ENCODE results near the gene RUBCNL. TPM values are rescaled to one million over a fixed set of nuclear protein-coding genes. Genes with fewer than 3 reads are reported as not detected.

The RUBCNL gene
- total RNA-seq, 1 donor from 2014 or later: 2.1 TPM

DNA sequence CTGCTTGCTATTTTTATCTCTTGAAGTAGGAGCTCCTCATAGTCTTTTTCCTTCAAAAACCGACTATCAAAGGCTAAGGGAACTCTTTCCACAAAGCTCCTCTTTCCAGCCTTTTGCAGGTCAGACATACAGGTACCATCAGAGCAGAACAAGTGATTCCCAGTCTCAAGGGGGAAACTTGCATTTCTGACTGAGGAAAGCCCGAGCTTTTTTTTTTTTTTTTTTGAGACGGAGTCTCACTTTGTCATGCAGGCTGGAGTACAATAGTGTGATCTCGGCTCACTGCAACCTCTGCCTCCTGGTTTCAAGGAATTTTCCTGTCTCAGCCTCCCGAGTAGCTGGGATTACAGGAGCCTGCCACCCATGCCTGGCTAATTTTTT, 32.0 kb downstream of the RUBCNL start:
- no peaks in the 10 kb centered on the region for H3K27me3 Mint-ChIP-seq
- H3K36me3 Mint-ChIP-seq (ENCODE audit: insufficient read depth): no peaks in the 10 kb centered on the region
- no peak for DNase-seq (ENCODE audit: low spot score, unreplicated experiment)
- H3K9me3 Mint-ChIP-seq (ENCODE audit: low read depth): peaks cover 4% of the 10 kb centered on the region
- no peak overlapping the region for H3K4me3 Mint-ChIP-seq (ENCODE audit: low read depth)
- no peaks in the 10 kb centered on the region for H3K4me1 Mint-ChIP-seq (ENCODE audit: low read depth)
- TF ChIP-seq, protein P1, sequence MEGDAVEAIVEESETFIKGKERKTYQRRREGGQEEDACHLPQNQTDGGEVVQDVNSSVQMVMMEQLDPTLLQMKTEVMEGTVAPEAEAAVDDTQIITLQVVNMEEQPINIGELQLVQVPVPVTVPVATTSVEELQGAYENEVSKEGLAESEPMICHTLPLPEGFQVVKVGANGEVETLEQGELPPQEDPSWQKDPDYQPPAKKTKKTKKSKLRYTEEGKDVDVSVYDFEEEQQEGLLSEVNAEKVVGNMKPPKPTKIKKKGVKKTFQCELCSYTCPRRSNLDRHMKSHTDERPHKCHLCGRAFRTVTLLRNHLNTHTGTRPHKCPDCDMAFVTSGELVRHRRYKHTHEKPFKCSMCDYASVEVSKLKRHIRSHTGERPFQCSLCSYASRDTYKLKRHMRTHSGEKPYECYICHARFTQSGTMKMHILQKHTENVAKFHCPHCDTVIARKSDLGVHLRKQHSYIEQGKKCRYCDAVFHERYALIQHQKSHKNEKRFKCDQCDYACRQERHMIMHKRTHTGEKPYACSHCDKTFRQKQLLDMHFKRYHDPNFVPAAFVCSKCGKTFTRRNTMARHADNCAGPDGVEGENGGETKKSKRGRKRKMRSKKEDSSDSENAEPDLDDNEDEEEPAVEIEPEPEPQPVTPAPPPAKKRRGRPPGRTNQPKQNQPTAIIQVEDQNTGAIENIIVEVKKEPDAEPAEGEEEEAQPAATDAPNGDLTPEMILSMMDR (IDR thresholded peaks at IDR 0.05; ENCODE audit: unreplicated experiment): no peak
- no peak overlapping the region for H3K27ac Mint-ChIP-seq

DNA sequence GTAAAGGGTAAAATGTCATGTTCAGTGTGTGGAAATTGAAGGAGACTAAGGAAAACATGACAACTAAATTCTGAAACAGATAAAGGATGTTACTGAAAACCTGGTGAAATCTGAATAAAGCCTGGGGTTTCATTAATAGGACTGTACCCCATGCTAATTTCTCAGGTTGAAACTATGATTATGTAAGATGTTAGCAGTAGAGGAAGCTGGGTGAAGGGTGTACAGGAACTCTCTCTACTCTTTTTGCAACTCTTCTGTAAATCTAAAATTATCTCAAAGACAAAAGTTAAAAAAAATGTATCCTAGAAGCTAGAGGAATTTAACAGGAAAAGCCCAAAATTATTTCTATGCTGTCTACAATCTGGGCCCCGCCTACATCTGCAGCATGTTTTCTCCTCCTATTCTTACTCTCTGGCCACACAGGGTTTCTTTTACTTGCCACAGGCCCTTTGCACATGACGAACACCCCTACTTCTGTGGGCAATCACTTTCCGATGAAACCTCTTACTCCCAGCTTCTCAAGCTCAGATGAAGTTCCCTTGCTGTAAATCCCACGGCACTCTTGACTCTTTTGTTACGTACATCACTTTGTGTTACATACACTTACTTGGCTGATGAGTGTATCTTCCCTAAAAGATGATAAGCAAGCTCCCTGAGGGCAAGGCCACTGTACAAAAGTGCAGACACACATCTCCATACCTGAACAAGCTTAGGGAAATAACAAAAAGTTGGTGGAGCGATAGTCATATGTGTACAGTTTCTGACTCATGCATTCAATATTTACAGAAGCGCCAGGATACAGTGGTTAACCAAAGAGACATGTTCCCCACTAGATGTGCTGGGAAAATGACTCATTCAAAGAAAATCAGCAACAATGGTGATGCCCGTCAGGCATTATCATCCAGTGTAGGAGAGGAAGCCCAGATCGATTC, 32.6 kb downstream of the RUBCNL start:
- DNase-seq (ENCODE audit: low spot score, unreplicated experiment): no peak
- Mint-ChIP-seq H3K4me3 (ENCODE audit: low read depth) (no peak overlapping the region), H3K36me3 (ENCODE audit: insufficient read depth) (no peaks in the 10 kb centered on the region), H3K4me1 (ENCODE audit: low read depth) (no peaks in the 10 kb centered on the region), H3K27me3 (no peaks in the 10 kb centered on the region), H3K9me3 (ENCODE audit: low read depth) (peaks cover 4% of the 10 kb centered on the region), H3K27ac (no peak overlapping the region)
- TF ChIP-seq, protein P1 (IDR thresholded peaks at IDR 0.05; ENCODE audit: unreplicated experiment): no peak

DNA sequence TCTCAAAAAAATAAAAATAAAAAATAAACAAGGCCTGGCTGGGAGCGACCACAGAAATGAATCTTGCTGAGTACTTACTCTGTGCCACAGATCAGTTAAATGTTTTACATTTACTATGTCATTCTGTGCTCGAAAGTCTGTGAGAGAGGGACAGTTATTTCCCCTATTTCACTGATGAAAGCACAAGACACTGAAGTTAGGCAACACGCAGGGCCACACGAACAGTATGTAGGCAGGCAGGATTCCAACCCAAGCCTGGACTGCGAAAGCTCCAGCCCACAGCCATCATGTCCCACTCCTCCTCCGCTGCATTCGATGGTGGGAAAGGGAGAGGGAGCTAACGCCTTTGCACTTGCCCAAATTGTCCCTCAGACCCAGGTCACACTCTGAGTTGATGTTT, 34.2 kb downstream of the RUBCNL start:
- peaks cover 4% of the 10 kb centered on the region for H3K9me3 Mint-ChIP-seq (ENCODE audit: low read depth)
- DNase-seq (ENCODE audit: low spot score, unreplicated experiment): no peak
- no peaks in the 10 kb centered on the region for H3K27me3 Mint-ChIP-seq
- TF ChIP-seq, protein P1 (IDR thresholded peaks at IDR 0.05; ENCODE audit: unreplicated experiment): no peak
- H3K27ac Mint-ChIP-seq: no peak overlapping the region
- no peaks in the 10 kb centered on the region for H3K36me3 Mint-ChIP-seq (ENCODE audit: insufficient read depth)
- no peaks in the 10 kb centered on the region for H3K4me1 Mint-ChIP-seq (ENCODE audit: low read depth)
- no peak overlapping the region for H3K4me3 Mint-ChIP-seq (ENCODE audit: low read depth)

DNA sequence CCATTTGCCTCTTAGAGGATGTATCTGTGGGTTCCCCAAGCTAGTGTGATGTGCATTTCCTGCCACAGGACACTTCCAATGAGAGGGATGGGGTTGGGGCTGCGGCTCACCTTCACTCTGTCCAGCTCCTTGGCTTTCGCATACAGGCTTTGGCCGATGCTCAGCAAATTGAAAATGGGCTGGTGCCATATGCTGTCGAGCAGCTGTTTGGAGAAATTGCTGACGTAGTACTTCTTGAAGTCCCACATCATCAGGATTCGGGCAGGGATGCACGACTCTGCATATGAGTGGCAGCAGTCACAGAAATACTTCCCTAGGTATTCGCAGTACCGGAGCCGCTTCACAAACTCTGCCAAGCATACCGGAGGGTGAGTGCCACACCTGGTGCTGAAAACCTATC, 37.0 kb downstream of the RUBCNL start:
- Mint-ChIP-seq H3K27ac (no peak overlapping the region), H3K9me3 (ENCODE audit: low read depth) (peaks cover 8% of the 10 kb centered on the region), H3K36me3 (ENCODE audit: insufficient read depth) (no peaks in the 10 kb centered on the region), H3K4me1 (ENCODE audit: low read depth) (peaks cover 12% of the 10 kb centered on the region), H3K27me3 (no peaks in the 10 kb centered on the region), H3K4me3 (ENCODE audit: low read depth) (no peak overlapping the region)
- TF ChIP-seq, protein P1 (IDR thresholded peaks at IDR 0.05; ENCODE audit: unreplicated experiment): no peak
- no peak for DNase-seq (ENCODE audit: low spot score, unreplicated experiment)

DNA sequence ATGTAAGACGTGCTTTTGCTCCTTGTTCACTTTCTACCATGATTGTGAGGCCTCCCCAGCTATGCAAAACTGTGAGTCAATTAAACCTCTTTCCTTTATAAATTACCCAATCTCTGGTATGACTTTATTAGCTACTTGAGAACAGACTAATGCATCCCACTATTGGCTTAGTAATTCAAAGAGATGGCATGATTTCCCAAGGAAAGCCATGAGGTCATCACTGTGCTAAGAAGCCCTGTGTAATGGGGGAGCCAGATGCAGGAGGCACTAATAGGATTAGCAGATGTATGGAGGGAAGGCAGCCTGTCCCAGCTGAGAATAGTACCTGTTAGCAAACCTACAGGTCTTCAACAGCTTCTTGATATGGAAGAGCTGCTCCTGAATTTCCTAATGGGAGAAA, 38.1 kb downstream of the RUBCNL start:
- H3K9me3 Mint-ChIP-seq (ENCODE audit: low read depth): peaks cover 5% of the 10 kb centered on the region
- H3K36me3 Mint-ChIP-seq (ENCODE audit: insufficient read depth): no peaks in the 10 kb centered on the region
- no peaks in the 10 kb centered on the region for H3K27me3 Mint-ChIP-seq
- H3K4me3 Mint-ChIP-seq (ENCODE audit: low read depth): no peak overlapping the region
- no peak overlapping the region for H3K27ac Mint-ChIP-seq
- TF ChIP-seq, protein P1 (IDR thresholded peaks at IDR 0.05; ENCODE audit: unreplicated experiment): no peak
- no peak for DNase-seq (ENCODE audit: low spot score, unreplicated experiment)
- peaks cover 16% of the 10 kb centered on the region for H3K4me1 Mint-ChIP-seq (ENCODE audit: low read depth)

Data from progenitor cell of endocrine pancreas (in vitro differentiated cells).